ENCODE results near the gene DPM2.

Gene DPM2

DNA sequence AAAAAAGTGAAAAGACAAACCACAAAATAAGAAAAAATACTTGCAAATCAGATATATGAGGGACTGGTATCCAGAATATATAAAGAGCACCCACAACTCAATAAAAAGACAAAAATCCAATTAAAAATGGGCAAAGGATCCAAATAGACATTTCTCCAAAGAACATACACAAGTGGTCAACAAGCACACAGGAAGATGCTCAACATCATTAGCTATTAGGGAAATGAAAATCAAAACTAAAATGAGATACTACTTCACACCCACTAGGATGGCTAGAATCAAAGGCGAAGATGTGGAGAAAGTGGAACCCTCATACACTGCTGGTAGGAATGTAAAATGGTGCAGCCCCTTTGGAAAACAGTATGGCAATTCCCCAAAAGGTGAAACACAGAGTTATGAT is 21.1 kb upstream of the DPM2 start:
- in situ Hi-C loops (cut with MboI; ENCODE audit: low sequenced_read_pairs) = no loop called here

DNA sequence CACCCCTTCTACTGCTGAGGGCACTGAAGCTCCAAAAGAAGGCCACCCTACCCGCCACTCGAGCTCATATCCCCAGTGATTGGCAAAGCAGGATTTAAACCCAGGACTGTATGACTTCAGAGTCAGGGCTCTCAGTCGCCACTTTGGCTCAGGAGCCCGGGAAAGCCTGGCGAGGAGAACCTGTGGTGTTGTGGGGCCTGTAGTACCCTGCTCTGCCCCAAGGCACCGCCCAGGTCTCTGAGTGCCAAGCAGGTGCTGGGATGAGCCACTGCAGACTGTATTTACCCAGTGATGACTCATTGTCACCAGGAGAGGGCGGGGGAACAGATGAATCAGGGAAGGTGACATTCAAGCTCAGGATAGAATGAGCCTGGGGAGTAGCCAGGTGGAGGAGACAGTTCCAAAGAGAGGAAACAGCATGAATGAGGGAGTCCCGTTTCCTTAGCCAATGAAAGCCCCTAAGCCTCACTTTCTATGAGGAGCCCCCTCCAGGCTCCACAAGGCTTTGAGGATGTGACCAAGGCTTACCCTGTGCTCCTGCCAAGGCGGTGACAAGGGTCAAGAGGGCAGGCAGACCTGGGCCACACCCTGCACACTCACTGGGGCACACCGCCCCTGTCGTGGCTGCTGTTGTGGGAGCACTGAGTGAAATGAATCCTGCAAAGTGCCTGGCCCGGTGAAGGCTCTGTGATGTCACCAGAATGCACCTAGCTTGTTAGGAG is 17.8 kb upstream of the DPM2 start:
- in situ Hi-C loops (cut with MboI; ENCODE audit: low sequenced_read_pairs) = no loop called here

DNA sequence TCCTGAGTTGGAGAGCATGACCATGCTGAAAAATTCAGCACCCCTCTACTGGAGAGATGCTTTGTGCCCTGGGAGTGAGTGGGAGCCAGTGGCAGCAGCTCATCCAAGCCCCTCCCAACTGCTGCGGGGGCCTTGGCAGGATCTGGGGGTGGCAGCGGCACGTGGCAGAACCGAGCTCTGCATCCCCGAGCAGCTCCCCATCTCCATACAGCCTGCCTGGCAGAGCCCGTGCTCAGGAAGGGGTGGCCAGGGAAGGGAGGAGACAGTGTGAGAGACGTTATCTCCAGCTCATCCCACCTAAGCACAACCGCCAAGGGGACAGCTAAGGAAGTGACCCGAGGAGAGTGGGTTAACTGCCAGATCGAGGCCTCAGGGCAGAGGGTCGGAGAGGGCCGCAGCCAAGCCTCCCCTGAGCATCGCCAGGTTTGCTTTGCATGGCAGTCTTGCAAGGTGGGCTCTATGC is 17.2 kb upstream of the DPM2 start:
- in situ Hi-C loops (cut with MboI; ENCODE audit: low sequenced_read_pairs) = no loop called here

DNA sequence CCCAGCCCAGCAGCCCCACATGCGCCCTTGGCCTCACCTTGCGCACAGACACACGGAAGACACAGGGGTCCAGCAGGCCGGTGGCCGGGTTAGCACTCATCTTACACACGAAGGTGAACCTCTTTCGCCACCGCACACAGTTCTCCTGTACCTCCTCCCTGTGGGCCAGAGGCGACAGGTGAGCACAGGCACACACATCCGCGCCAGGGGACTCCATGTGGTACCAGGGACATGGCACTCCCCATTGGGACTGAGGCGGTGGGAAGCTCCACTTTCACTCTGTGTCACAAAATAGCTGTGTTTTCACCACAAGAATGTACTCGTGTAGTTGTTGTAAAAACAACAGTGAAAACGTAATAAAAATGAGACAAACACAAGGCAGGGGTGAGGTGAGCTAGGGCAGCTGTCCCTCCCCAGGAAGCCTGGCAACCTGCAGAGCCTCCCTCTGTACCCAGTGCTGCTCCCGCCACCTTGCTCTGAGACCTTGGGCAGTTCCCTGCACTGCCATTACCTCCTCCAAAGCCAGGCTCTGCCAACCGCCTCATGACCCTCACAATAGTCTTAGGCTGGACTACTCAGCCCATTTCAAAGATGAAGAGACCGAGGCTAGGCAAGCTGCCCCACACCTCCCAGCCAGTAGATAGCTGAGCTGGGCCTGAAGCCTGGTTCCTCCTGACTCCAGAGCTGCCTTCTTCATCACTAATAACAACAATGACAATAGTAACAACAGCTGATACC is 16.3 kb upstream of the DPM2 start:
- in situ Hi-C loops (cut with MboI; ENCODE audit: low sequenced_read_pairs) = no loop called here

DNA sequence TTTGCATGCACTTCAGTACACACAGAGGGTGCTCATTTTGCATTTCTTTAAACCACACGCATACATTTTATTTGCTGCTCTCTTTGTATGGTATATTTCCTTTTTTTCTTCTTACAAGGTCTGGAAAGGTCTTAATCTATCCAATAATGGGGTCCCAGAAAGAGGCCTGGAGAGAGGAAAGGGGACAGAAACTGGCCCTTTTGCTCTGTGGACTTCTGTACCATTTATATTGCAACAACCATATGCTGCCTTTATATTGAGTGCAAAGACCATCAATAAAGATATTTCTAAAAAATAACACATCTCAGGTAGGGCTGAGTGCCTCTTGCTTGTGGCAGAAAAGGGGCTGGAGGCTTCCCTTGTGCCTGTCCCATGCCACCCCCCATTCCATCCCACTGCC is 15.5 kb upstream of the DPM2 start:
- in situ Hi-C loops (cut with MboI; ENCODE audit: low sequenced_read_pairs) = no loop called here

DNA sequence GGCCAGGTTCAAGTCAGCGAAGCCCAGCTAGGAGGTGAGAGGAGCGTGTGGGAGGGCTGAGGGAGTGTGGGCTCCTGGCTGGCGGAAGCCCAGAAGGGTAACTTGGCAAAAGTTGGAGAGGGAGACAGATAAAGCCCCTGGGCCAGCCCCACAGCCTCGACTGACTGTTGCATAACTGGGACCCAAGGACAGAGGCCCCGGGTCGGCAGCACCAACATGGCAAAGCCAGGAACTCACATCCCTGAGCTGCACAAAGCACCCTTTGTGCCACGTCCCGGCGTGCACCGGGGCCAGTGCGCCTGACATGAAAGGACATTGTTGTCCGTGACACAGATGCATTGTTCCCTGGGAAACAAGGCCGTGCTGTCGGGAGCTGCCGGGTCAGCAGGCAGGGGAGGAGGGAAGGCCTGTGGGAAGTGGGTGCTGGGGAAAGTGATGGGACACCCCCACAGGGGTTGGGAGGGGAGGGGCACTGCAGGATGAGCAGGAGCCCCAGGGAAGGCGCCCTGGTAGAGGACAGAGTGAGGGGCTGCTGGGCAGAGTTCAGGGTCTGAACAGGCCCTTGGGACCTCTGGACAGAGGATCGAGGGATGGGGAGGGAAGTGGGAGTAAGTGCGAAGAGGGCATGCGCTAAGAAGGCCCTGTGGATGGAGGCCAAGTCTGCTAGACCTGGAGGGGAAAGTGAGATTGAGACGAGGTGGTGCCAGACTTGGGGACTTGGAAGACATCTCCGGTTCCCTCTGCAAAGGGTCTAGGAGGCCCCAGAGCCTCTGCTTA is 13.0 kb upstream of the DPM2 start:
- in situ Hi-C loops (cut with MboI; ENCODE audit: low sequenced_read_pairs) = no loop called here

DNA sequence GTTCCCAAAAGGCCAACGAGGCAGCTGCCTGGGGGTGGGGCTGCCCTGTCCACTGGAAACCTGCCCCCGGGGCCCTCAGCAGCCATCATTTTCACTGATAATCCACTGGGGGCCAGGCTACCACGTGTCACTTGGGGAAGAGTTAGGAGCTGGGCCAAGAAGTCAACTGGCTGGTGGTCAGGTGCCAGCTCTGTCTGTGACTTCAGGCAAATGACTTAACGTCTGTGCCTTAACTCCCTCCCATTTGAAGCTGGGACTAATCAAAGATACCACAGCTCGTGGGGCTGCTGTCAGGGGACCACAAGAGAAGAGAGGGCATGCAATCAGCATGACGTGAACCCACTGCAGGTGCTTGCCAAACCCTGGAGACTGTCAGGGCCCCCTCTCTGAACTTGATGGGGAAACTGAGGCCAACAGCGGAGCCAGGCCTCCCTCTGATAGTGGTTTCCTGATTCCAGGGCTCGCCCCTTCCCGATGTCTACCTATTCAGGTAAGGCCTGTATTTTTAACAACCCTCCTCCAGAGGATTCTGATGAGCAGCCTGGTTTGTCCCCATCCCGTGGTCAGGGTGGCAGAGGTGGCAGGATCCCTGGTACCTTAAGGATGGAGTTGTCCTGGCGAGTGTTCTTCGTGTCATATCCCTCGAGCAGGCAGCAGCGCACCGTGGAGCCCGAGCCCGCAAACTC is 12.3 kb upstream of the DPM2 start:
- in situ Hi-C loops (cut with MboI; ENCODE audit: low sequenced_read_pairs) = loop anchor here (5.0 to 25.0 kb wide), 2 partner anchors 82 to 1013 kb away; no protein-coding TSS in a partner anchor

DNA sequence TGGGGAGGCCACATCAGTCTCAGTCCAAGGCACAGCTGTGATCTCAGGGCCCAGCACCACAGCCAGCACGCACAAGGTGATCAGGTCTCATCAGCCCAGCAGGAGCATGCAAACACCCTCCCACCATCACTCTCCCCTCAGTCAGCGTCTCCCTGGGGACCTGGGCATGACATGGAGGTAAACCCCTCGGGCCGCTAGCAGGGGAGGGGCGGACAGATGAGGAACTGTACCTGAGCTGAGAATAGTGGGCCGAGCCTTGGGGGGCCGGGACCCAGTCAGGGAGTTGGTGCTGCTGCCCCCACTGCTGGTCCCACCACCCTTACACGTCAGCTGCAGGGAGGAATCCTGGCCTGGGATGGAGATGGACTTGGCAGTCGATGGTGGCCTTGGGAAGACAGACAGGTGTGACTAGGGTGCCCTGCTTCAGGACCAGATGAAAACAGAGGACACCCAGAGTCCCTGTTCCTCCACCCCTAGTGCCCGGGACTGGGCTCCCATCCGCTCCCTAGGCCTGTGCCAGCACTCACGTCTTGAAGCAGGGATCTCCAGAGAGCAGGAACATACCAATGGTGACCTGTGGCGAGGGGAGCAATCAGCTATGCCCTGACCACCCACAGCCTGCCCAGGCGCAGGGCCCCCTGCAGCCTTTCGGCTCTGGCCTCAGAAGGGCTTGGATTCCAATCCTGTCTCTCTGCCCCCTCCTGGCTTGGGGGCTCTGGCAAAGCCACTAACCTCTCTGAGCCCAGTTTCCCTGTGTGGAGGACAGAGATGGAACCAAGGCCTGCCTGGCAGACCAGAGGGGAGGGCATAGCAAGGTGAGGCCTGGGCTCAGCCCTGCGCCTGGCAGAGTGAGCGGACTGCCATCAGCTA is 10.4 kb upstream of the DPM2 start:
- in situ Hi-C loops (cut with MboI; ENCODE audit: low sequenced_read_pairs) = loop anchor here (5.0 to 25.0 kb wide), 2 partner anchors 84 to 1011 kb away; no protein-coding TSS in a partner anchor

DNA sequence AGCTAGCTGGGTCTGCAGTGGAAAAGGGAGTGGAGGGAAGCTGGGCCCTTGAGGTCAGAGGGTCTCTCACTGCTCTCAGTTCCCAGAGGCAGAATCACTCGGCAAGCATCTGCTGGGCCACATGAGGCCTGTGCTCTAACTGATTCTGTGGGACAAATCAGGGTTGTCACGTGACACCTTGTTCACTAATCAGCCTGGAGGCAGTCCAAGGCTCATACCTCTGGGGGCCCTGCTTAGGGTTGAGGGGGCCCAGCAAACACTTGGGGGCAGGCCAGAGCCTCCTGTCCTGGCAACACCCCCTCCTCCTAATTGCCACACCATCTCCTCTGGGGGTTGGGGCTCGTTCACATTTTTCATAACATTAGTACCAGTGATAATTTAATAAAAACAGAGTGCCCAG is 9.1 kb upstream of the DPM2 start:
- in situ Hi-C loops (cut with MboI; ENCODE audit: low sequenced_read_pairs) = loop anchor here (5.0 to 25.0 kb wide), 2 partner anchors 86 to 1009 kb away; no protein-coding TSS in a partner anchor

DNA sequence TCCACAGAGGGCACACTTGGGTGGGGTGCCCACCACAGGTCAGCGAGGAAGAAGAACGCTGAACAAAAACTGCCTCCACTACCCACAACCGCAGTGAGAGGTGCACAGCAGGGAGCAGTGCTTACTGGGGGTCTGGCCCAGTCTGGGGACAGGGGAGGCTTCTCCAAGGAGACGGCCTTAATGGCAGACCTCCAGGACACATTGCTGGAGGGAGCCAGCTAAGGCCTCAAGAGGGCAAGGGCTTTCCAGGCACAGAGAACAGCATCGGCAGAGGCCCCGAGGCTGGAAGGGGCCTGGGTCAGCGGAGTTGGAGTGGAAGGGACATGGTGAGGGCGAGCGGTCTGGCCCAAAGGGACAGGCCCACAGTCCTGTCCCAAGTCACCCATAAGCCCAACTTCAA is 8.3 kb upstream of the DPM2 start:
- in situ Hi-C loops (cut with MboI; ENCODE audit: low sequenced_read_pairs) = loop anchor here (5.0 to 25.0 kb wide), 2 partner anchors 86 to 1009 kb away; no protein-coding TSS in a partner anchor

DNA sequence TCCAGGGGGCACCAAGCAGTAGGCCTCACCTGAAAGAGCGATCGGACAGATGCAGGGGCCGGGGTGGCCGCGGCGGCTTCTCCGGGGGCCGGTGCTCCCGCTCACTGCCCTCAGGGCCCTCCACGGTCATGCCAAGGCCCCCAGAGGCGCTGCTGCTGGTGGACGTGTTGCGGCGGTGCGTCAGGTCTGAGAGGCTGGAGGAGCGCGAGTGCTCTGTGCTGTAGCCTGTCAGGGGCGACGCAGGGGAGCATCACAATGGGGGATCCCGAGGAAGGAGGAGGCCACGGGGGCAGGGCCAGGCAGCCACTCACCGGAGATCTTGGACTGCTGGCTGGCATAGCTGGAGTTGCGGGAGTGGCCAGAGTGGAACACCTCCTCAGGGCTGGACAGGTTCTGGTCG is 7.7 kb upstream of the DPM2 start:
- in situ Hi-C loops (cut with MboI; ENCODE audit: low sequenced_read_pairs) = loop anchor here (5.0 to 25.0 kb wide), 2 partner anchors 87 to 1008 kb away; no protein-coding TSS in a partner anchor

DNA sequence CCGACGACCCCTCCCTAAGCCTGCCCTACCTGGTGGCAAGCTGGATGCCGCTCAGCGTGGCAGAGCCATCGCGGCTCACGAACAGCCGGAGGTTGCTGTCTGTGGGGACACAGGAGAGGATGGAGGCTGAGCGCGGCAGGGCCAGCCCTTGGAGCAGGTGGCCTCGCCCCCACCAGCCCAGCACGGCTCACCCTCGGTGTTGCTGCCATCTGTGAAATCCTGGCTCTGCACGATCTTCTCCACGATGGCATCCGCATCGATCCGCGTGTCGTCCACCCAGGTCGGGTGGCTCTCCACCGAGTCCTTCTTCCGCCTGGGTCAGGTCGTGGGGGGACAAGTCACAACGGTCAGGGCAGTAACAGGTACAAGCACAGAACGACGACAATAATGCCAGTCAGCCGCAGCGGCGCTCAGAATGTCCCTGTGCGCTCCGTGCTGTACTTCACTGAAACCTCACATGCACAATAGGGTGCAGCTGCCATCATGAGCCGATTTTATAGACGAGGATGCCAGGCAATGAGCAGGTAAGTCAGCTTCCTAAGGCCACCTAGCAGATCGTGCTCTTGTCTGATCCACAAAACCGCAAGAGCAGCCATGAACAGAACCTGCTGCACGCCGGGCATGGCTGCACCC is 7.0 kb upstream of the DPM2 start:
- in situ Hi-C loops (cut with MboI; ENCODE audit: low sequenced_read_pairs) = loop anchor here (5.0 to 25.0 kb wide), 2 partner anchors 88 to 1007 kb away; no protein-coding TSS in a partner anchor

DNA sequence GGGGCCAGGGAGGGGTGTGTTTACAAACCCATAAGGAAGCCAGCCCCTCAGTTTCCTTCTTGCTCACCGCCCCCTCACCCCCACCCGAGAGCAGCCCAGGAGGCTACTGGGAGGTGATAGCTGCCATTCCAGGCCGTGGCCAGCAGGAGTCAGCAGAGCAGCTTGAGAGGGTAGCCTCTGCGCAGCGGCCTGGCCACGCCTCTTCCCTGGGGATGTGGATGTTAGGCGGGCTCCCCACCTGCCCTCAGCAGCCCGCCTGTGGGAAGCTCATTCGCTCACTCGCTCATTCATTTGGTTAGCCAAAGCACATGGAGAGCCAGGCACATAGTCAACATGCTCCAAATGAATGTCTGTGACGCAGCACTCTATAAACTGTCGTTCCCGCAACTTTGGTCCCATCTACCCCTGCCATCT is 6.1 kb upstream of the DPM2 start:
- in situ Hi-C loops (cut with MboI; ENCODE audit: low sequenced_read_pairs) = loop anchor here (25.0 kb wide), 1 partner anchor 1006 kb away; no protein-coding TSS in a partner anchor

DNA sequence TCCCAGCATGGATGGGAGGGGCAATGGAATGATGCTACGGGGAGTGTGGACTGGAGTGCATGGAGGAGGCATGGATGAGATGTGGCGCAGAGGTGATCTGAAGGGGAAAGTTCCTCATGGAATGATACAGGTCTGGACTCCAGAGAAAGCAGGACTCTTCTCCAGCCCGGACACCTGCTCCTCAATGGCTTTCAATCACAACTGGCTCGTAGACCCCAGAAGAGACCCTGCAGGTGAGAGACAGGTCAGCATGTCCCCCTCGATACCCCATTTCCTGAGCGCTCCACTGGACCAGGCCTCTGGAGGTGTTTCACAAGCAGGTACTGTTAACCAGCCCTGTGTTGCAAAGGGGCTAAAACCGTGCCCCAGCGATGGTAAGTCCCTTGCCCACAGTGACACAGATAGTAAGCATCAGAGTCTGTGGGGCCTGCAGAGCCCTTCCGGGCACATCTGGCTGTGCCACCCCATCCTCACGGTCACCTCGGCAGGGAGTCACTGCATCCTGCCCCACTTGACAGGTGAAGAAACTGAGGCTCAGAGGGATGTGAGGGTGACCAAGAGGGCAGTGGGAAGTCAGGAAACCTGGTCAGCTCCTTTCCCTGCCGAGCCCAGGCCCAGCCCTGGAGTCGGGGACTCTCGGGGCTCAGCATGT is 5.5 kb upstream of the DPM2 start:
- in situ Hi-C loops (cut with MboI; ENCODE audit: low sequenced_read_pairs) = loop anchor here (25.0 kb wide), 1 partner anchor 1006 kb away; no protein-coding TSS in a partner anchor

DNA sequence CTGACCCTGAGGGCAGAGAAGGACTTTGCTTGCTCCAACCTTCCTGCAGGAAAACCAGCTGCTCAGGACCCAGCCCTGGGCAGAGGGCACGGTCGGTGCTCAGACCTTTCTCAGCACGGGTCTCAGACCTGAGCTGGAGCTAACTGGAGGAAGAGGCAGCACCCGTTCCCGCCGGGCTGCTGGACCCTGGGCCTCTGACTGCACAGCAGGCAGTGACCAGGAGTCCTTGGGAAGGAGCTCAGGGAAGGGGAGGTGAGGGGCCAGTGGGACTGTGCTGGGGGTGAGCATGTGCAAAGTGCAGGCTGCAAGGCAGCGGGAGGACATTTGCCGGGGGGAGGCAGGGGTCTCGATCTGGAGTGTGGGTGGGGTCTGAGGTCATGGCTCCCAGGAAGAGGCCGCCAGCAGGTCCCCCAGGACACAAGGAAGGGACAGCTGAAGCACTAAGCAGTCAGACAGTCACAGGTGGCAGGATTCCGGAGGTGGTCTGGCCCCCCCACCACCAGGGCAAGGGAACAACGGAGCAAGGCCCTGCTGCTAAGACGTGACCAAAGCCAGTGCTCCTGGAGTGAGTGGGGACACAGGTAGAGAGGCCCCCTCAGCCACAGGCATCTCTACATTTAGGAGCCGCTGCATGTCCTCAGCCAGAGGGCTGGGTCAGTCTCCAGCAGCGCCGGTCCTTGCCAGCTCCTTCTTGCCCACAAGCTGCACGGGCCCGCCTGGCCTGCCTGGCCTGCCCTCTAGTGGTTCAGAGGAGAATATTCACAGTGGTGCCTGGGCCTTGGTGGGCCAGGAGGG is 4.8 kb upstream of the DPM2 start:
- in situ Hi-C loops (cut with MboI; ENCODE audit: low sequenced_read_pairs) = loop anchor here (25.0 kb wide), 1 partner anchor 1005 kb away; no protein-coding TSS in a partner anchor

DNA sequence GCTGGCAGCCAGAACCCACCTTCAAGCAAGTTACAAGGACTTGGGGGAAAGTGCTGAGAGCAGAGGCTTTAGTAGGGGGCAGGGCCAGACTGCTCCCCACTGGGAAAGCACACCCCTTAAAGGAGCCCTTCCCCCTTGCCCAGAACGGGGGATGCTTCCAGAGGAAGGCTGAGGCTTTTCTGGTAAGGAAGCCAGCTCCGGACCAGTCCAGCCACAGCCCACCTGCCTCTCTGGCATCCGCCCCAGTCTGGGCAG is 4.2 kb upstream of the DPM2 start:
- in situ Hi-C loops (cut with MboI; ENCODE audit: low sequenced_read_pairs) = loop anchor here (25.0 kb wide), 1 partner anchor 1005 kb away; no protein-coding TSS in a partner anchor

DNA sequence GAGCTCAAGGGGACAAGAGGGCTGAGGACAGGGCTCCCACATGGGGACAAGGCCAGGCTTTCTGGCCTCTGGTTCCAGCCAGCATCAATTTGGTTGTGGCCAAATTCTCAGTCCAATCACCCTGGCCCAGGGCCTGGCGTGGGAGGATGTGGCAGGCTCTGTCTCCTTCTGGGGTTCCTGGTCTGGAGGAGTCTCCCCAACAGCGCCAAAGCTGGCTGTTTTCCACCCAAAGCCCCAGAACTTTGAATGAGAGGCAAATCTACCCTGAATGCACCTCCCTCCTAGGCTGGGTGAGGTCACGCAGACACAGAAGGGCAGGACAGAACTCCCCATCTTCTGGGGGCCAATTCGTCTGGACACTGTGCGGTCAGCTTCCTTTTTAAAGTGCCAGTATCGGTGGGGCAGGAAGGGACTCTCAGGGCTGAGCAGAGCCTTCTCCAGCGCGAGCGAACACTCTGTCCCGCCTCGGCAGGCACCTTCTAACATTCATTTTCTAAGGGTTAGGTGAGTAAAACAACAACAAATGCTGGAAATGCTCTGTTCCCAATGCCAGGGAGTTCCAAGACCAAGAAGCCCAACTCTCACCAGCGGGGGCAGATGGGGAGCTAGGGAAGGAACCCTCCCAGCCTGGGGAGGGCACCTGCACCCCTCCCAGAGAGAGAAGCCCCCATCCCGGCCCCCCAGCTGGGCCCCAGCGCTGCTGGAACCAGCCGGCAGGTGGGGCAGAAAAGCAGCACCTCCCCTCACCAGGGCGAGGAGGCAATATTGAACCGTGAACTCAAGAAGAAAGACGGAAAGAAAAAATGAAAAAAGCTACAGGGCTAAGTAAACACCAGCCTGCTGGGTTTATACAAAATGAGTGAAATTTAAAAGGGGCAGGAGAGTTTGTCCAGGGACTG is 3.7 kb upstream of the DPM2 start:
- in situ Hi-C loops (cut with MboI; ENCODE audit: low sequenced_read_pairs) = loop anchor here (25.0 kb wide), 1 partner anchor 1004 kb away; no protein-coding TSS in a partner anchor

Measured in HL-60/S4 treated with retinoic acid at 250 ng/mL for 4 days and 3 days (cell line).